Prostate gland (tissue), 2 donors: ENCODE data around the gene GIPC2. TPM values are rescaled to one million over a fixed set of nuclear protein-coding genes. Genes with fewer than 3 reads are reported as not detected.

Experiments
- DNase-seq: peaks from one replicate; pipeline ENCODE4 v3.0.0-alpha.2; 2019; ENCODE audit warnings: low spot score
- H3K27ac ChIP-seq, 2 donors: fragments of 200-600 bp; sonication (generic); 2 replicates each; pipeline ENCODE4 v1.5.1; 2017 to 2019
- H3K27me3 ChIP-seq: fragments of 200-600 bp; sonication (generic); replicated peaks from 2 replicates; pipeline ENCODE4 v1.5.1; 2019; ENCODE audit not compliant: insufficient read depth
- H3K36me3 ChIP-seq, 2 donors: fragments of 200-600 bp; sonication (generic); 1 replicate in 1 of 2; 2 replicates in 1 of 2; pipeline versions ENCODE4 v1.5.1 to v1.8.1; 2017 to 2019
- H3K4me1 ChIP-seq: fragments of 200-600 bp; sonication (generic); replicated peaks from 2 replicates; pipeline ENCODE4 v1.5.1; 2019
- H3K4me3 ChIP-seq, 2 donors: fragments of 200-600 bp; sonication (generic); 2 replicates each; pipeline ENCODE4 v1.5.1; 2017 to 2019
- H3K9me3 ChIP-seq: fragments of 200-600 bp; sonication (generic); 2 replicates; pipeline ENCODE4 v1.5.1; 2017
- CTCF ChIP-seq, 4 experiments: fragments of 200-600 bp in 2 of 4; fragments of 450-650 bp in 2 of 4; sonication (generic) in 2 of 4; IDR thresholded peaks; 1 replicate in 3 of 4; 2 replicates in 1 of 4; pipeline ENCODE4 v1.5.1; 2016 to 2019; ENCODE audit warnings: antibody characterized with exemption in 4 of 4, mild to moderate bottlenecking in 2 of 4, moderate library complexity in 2 of 4
- POLR2A ChIP-seq: fragments of 450-650 bp; IDR thresholded peaks from one replicate; pipeline ENCODE4 v1.6.1; 2016; ENCODE audit warnings: antibody characterized with exemption, mild to moderate bottlenecking
- POLR2AphosphoS5 ChIP-seq: sonication (generic); formaldehyde crosslinking; IDR thresholded peaks from one replicate; pipeline ENCODE4 v1.6.1; 2017; ENCODE audit warnings: antibody characterized with exemption
- WGBS: methylation state at CpG from one replicate; pipeline ENCODE4 v1.1.5; 2018; 5-methylcytosine and 5-hydroxymethylcytosine counted together
- intact Hi-C: fragments of 100-400 bp; cut with DNase I; formaldehyde crosslinking; loops from one replicate; pipeline ENCODE4 v1.14.2; 2022
- total RNA-seq, 2 donors: library from RNA; depleted of rRNA; stranded (reverse); fragments of >200 nt; gene quantifications; one replicate each; pipeline ENCODE4 v1.1.0, GENCODE V29; 2016

Gene GIPC2
- total RNA-seq, 2 donors from 2014 or later = 2.0 to 2.2 TPM

DNA sequence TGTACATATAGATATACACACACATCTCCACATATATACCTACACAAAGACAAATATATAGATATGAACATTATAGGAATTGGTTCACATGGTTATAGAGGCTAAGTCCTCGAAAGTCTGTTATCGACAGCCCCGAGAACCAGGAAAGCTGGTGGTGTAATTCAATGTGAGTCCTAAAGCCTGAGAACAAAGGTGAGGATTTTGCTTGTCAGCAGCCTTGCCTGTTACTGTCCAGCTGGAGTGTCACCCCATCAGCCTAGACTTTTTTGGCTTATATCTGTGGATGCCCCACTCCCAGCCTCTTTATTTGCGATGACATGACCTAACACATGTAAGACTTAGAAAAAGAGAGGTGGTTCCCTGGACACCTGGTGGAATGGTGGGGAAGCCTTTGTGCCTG is 97.0 kb downstream of the GIPC2 start:
- 92% methylated on average over 4 of the region's 4 CpGs for WGBS
- Histone ChIP-seq H3K4me1 (no peaks in the 10 kb centered on the region), H3K27me3 (no peaks in the 10 kb centered on the region), H3K4me3 (no peak overlapping the region), H3K27ac (no peak overlapping the region), H3K9me3 (no peaks in the 10 kb centered on the region), H3K36me3 (no peaks in the 10 kb centered on the region)
- DNase-seq = no peak
- TF ChIP-seq CTCF (IDR thresholded peaks at IDR 0.05) (no peak), POLR2A (no peak), POLR2AphosphoS5 (no peak)
- intact Hi-C loops = loop anchor here (5.0 to 10.0 kb wide), 2 partner anchors 465 to 532 kb away; no protein-coding TSS in a partner anchor

DNA sequence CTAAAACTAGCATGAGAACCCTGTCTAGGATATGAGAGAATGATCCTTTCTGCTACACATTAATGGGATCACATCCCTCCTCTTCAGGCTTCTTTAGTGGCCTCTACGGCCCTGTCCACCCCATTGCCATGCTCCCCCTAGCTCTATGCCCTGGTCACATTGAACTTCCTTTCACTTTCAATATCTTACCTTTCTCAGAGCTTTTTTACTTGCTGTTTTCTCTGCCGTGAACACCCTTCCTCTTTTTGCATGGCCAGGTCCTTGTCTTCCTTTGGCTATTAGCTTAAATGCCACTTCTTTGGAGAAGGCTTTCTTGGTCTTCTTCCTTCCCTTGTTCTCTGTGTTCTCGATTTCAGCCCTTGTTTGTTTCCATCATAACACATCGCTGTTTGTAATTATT is 97.4 kb downstream of the GIPC2 start:
- Histone ChIP-seq H3K27ac (no peak overlapping the region), H3K4me3 (no peak overlapping the region), H3K9me3 (no peaks in the 10 kb centered on the region), H3K36me3 (no peaks in the 10 kb centered on the region), H3K4me1 (no peaks in the 10 kb centered on the region), H3K27me3 (no peaks in the 10 kb centered on the region)
- intact Hi-C loops = loop anchor here (5.0 to 10.0 kb wide), 2 partner anchors 464 to 532 kb away; no protein-coding TSS in a partner anchor
- DNase-seq = no peak
- WGBS = 75% methylated on average over 4 of the region's 4 CpGs
- TF ChIP-seq CTCF (IDR thresholded peaks at IDR 0.05) (no peak), POLR2A (no peak)

- Histone ChIP-seq H3K9me3 (no peaks in the 10 kb centered on the region), H3K27me3 (no peaks in the 10 kb centered on the region), H3K4me3 (no peak overlapping the region), H3K36me3 (no peaks in the 10 kb centered on the region), H3K4me1 (no peaks in the 10 kb centered on the region), H3K27ac (no peak overlapping the region)
- WGBS = 70% methylated on average over 2 of the region's 2 CpGs
- intact Hi-C loops = loop anchor here (5.0 to 10.0 kb wide), 2 partner anchors 464 to 531 kb away; no protein-coding TSS in a partner anchor
- no peak for TF ChIP-seq POLR2AphosphoS5
- no peak for TF ChIP-seq POLR2A
- no peak for TF ChIP-seq CTCF (IDR thresholded peaks at IDR 0.05)
- DNase-seq = no peak
Measured at GRCh38 chr1:78143673-78144072, 97.9 kb downstream of the GIPC2 start.

GRCh38 chr1:78145105-78145580 is 99.4 kb downstream of the GIPC2 start:
- no peaks in the 10 kb centered on the region for H3K27me3 ChIP-seq
- no peak overlapping the region for H3K4me3 ChIP-seq
- H3K4me1 ChIP-seq = no peaks in the 10 kb centered on the region
- peak; percentile 52 for DNase-seq
- 4% methylated on average over 2 of the region's 2 CpGs for WGBS
- no peaks in the 10 kb centered on the region for H3K36me3 ChIP-seq
- no peak overlapping the region for H3K27ac ChIP-seq
- intact Hi-C loops = loop anchor here (10.0 kb wide), 1 partner anchor 530 kb away; no protein-coding TSS in a partner anchor
- no peaks in the 10 kb centered on the region for H3K9me3 ChIP-seq
- TF ChIP-seq POLR2AphosphoS5 (no peak), POLR2A (no peak), CTCF (IDR thresholded peaks at IDR 0.05) (peak; percentile 57 to 79 (median 76))

- H3K4me1 ChIP-seq = no peaks in the 10 kb centered on the region
- no peaks in the 10 kb centered on the region for H3K9me3 ChIP-seq
- TF ChIP-seq POLR2A = no peak
- no peak for TF ChIP-seq CTCF (IDR thresholded peaks at IDR 0.05)
- TF ChIP-seq POLR2AphosphoS5 = no peak
- WGBS = 46% methylated on average over 2 of the region's 2 CpGs
- H3K27me3 ChIP-seq = no peaks in the 10 kb centered on the region
- intact Hi-C loops = loop anchor here (10.0 kb wide), 1 partner anchor 529 kb away; no protein-coding TSS in a partner anchor
- no peak for DNase-seq
- no peak overlapping the region for H3K4me3 ChIP-seq
- H3K36me3 ChIP-seq = no peaks in the 10 kb centered on the region
- no peak overlapping the region for H3K27ac ChIP-seq
Measured at GRCh38 chr1:78146205-78146771, 100.5 kb downstream of the GIPC2 start.
